Measurements from ENCODE around the gene SSH2.

The SSH2 gene

GRCh38 chr17:29914819-29915537 is 15.1 kb downstream of the SSH2 start:
- H3K4me2 ChIP-seq (ENCODE audit: low read length) = no peak overlapping the region
- 0 out of 2 replicates have a peak, but pooled peaks cover 3% of the 10 kb centered on the region for H3K79me2 ChIP-seq (ENCODE audit: low read length)
- H3K27ac ChIP-seq (ENCODE audit: low read length) = no peak overlapping the region
- no peaks in the 10 kb centered on the region for H3K4me1 ChIP-seq (ENCODE audit: low read length)
- TF ChIP-seq EZH2phosphoT487 (IDR thresholded peaks at IDR 0.05; ENCODE audit: low read depth) (no peak), CTCF (IDR thresholded peaks at IDR 0.05; ENCODE audit: low read depth, low read length) (no peak)
- H4K20me1 ChIP-seq (ENCODE audit: insufficient read depth, low read length) = peaks cover 6% of the 10 kb centered on the region; the same call in 1 of the 2 replicates
- H3K9me3 ChIP-seq (ENCODE audit: insufficient read depth, low read length) = no peaks in the 10 kb centered on the region
- no peak overlapping the region for H3K4me3 ChIP-seq (ENCODE audit: low read length)
- no peak overlapping the region for H2AFZ ChIP-seq (ENCODE audit: low read depth, low read length)
- H3K27me3 ChIP-seq (ENCODE audit: low read depth, low read length) = no peaks in the 10 kb centered on the region
- H3K9ac ChIP-seq (ENCODE audit: low read length) = no peak overlapping the region
- H3K36me3 ChIP-seq (replicated peaks; ENCODE audit: low read depth, low read length) = no peaks in the 10 kb centered on the region

GRCh38 chr17:29911641-29912177 is 18.3 kb downstream of the SSH2 start:
- no peak overlapping the region for H3K9ac ChIP-seq (ENCODE audit: low read length)
- H4K20me1 ChIP-seq (ENCODE audit: insufficient read depth, low read length) = peaks cover 6% of the 10 kb centered on the region; the same call in 1 of the 2 replicates
- no peak overlapping the region for H3K4me3 ChIP-seq (ENCODE audit: low read length)
- no peak overlapping the region for H2AFZ ChIP-seq (ENCODE audit: low read depth, low read length)
- no peaks in the 10 kb centered on the region for H3K36me3 ChIP-seq (replicated peaks; ENCODE audit: low read depth, low read length)
- H3K27ac ChIP-seq (ENCODE audit: low read length) = no peak overlapping the region
- no peaks in the 10 kb centered on the region for H3K4me1 ChIP-seq (ENCODE audit: low read length)
- no peaks in the 10 kb centered on the region for H3K9me3 ChIP-seq (ENCODE audit: insufficient read depth, low read length)
- no peaks in the 10 kb centered on the region for H3K27me3 ChIP-seq (ENCODE audit: low read depth, low read length)
- no peak for TF ChIP-seq CTCF (IDR thresholded peaks at IDR 0.05; ENCODE audit: low read depth, low read length)
- no peak for TF ChIP-seq EZH2phosphoT487 (IDR thresholded peaks at IDR 0.05; ENCODE audit: low read depth)
- no peak overlapping the region for H3K4me2 ChIP-seq (ENCODE audit: low read length)
- no peaks in the 10 kb centered on the region for H3K79me2 ChIP-seq (ENCODE audit: low read length)

DNA sequence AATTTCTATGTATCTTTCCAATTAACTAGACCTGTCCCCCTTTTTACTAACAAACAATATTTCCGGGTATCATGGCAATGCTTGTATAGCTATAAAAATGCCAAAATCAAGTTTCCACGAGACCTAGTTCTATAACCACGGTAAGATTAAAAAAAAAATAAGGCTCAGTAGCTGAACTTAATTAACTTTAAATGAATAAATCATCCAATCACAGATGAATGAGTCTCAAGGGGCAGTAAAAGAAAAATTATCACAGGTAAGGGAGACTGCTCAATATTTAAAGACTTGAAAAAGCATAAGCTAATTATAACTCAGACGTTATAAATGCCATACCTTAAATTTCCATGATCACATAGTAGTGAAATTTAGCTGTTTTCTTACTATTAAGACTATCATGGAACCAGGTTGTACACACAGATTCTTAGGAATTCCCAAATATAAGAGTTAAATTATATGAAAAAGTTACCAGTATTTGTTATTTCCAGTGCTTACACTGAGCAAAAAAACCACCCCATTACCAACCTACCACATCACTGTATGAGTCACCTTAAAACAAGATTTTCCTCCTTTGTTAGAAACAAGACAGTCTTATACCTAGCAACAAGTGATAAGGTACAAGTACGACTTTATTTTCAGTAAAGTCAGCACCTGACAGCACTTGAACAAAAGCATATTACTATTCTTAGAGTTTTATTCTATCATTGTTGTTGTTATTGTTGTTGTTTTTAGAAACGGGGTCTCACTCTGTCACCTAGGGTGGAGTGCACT is 20.6 kb downstream of the SSH2 start:
- peaks cover 9% of the 10 kb centered on the region for H3K79me2 ChIP-seq (ENCODE audit: low read length)
- peaks cover 5% of the 10 kb centered on the region for H3K36me3 ChIP-seq (replicated peaks; ENCODE audit: low read depth, low read length)
- TF ChIP-seq CTCF (IDR thresholded peaks at IDR 0.05; ENCODE audit: low read depth, low read length) = no peak
- TF ChIP-seq EZH2phosphoT487 (IDR thresholded peaks at IDR 0.05; ENCODE audit: low read depth) = no peak
- no peak overlapping the region for H3K9ac ChIP-seq (ENCODE audit: low read length)
- no peak overlapping the region for H3K27ac ChIP-seq (ENCODE audit: low read length)
- no peak overlapping the region for H3K4me2 ChIP-seq (ENCODE audit: low read length)
- H3K4me1 ChIP-seq (ENCODE audit: low read length) = no peaks in the 10 kb centered on the region
- H3K9me3 ChIP-seq (ENCODE audit: insufficient read depth, low read length) = 0 out of 2 replicates have a peak, but pooled peaks cover 5% of the 10 kb centered on the region
- H3K4me3 ChIP-seq (ENCODE audit: low read length) = no peak overlapping the region
- H3K27me3 ChIP-seq (ENCODE audit: low read depth, low read length) = no peaks in the 10 kb centered on the region
- H2AFZ ChIP-seq (ENCODE audit: low read depth, low read length) = no peak overlapping the region
- no peaks in the 10 kb centered on the region for H4K20me1 ChIP-seq (ENCODE audit: insufficient read depth, low read length)

DNA sequence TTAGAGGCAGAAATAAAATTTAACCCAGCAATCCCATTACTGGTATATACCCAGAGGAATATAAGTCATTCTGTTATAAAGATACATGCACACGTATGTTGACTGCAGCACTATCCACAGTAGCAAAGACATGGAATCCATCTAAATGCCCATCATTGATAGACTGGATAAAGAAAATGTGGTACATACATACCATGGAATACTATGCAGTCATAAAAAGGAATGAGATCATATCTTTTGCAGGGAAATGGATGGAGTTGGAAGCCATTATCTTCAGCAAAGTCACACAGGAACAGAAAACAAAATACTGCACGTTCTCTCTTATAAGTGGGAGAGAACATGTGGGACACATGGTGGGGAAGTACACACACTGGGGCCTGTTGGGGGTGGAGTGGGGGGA is 23.1 kb downstream of the SSH2 start:
- Histone ChIP-seq H3K9me3 (ENCODE audit: insufficient read depth, low read length) (0 out of 2 replicates have a peak, but pooled peaks cover 5% of the 10 kb centered on the region), H3K9ac (ENCODE audit: low read length) (no peak overlapping the region), H3K4me3 (ENCODE audit: low read length) (no peak overlapping the region), H3K4me1 (ENCODE audit: low read length) (peaks cover 4% of the 10 kb centered on the region; the same call in 1 of the 2 replicates), H3K36me3 (replicated peaks; ENCODE audit: low read depth, low read length) (peaks cover 5% of the 10 kb centered on the region), H3K27me3 (ENCODE audit: low read depth, low read length) (no peaks in the 10 kb centered on the region), H2AFZ (ENCODE audit: low read depth, low read length) (no peak overlapping the region), H4K20me1 (ENCODE audit: insufficient read depth, low read length) (no peaks in the 10 kb centered on the region), H3K4me2 (ENCODE audit: low read length) (no peak overlapping the region), H3K27ac (ENCODE audit: low read length) (no peak overlapping the region), H3K79me2 (ENCODE audit: low read length) (peaks cover 13% of the 10 kb centered on the region)
- TF ChIP-seq CTCF (IDR thresholded peaks at IDR 0.05; ENCODE audit: low read depth, low read length) = no peak
- no peak for TF ChIP-seq EZH2phosphoT487 (IDR thresholded peaks at IDR 0.05; ENCODE audit: low read depth)

All from OCI-LY3 (cell line).